ENCODE data around the gene AK8. TPM values are rescaled to one million over a fixed set of nuclear protein-coding genes. Genes with fewer than 3 reads are reported as not detected.

Gene AK8
- total RNA-seq, 3 donors from 2014 or later (not counting 1 experiment from before 2014, with no cell fraction given) = 0.14 to 0.21 (median 0.18) TPM

DNA sequence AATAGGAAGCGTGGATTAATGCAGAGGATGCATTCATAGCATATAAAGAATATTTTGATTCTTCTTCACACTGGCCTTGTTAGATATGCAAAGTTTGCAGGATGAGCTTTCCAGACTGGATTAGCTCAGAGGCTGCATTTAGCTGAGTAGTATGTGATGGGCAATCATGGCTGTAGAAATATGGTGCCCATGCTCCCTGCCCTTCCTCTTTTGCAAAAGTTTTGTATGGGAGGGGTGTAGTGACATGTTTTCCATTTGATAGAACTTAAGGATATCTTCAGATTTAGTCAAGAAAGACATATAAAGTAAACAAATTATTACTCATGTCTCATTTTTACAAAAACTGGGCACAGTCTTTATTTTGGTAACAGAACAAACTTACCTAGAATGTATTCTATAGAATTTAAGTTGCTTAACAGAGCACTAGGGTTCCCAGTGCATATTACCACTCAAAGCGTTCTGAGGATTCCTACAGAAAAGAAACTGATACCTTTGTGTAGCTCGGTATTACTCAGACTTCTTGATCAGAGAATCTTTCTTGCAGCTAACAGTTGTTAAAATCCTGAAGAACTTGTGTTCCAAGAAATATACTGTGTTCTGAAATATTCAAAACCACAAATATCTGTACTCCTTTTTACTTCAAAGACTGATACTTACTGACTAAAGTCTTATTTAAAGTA lies 198.0 kb downstream of the AK8 start:
- peaks cover 11% of the 10 kb centered on the region for H3K36me3 Mint-ChIP-seq
- H3K4me1 Mint-ChIP-seq = peaks cover 12 to 20% of the 10 kb centered on the region in 2 donors

DNA sequence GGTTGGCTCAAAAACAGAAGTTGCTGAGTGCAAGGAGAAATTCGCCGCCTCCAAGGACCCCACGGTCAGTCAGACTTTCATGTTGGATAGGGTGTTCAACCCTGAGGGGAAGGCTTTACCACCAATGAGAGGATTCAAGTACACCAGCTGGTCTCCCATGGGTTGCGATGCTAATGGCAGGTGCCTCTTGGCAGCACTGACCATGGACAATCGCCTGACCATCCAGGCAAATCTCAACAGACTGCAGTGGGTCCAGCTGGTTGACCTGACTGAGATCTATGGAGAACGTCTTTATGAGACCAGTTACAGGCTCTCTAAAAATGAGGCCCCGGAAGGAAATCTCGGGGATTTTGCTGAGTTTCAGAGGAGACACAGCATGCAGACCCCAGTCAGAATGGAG lies 200.1 kb downstream of the AK8 start:
- Mint-ChIP-seq H3K9me3 (no peaks in the 10 kb centered on the region), H3K4me3 (no peak overlapping the region), H3K27me3 (ENCODE audit: low read depth in 2 of 2) (no peaks in the 10 kb centered on the region), H3K36me3 (peaks cover 11% of the 10 kb centered on the region), H3K27ac (no peak overlapping the region), H3K4me1 (peaks cover 23 to 27% of the 10 kb centered on the region in 2 donors)
- ATAC-seq = no peak
- H3K36me3 ChIP-seq (ENCODE audit: control insufficient read depth, insufficient read depth, low read length) = peaks cover 26% of the 10 kb centered on the region
- H3K4me1 ChIP-seq (ENCODE audit: control insufficient read depth, insufficient read depth, low read length) = peaks cover 3% of the 10 kb centered on the region
- H3K9me3 ChIP-seq (ENCODE audit: control insufficient read depth, insufficient read depth, low read length) = no peaks in the 10 kb centered on the region
- WGBS (ENCODE audit: insufficient coverage) = 97% methylated on average over 8 of the region's 8 CpGs
- no peak overlapping the region for H3K4me3 ChIP-seq (ENCODE audit: low read length)
- intact Hi-C loops (cut with micrococcal nuclease) = loop anchor here (10.0 kb wide), 2 partner anchors 227 to 263 kb away; partner anchors contain the start of gene CFAP77
- no peaks in the 10 kb centered on the region for H3K27me3 ChIP-seq (ENCODE audit: control insufficient read depth, insufficient read depth, low read length)
- TF ChIP-seq, protein P1, sequence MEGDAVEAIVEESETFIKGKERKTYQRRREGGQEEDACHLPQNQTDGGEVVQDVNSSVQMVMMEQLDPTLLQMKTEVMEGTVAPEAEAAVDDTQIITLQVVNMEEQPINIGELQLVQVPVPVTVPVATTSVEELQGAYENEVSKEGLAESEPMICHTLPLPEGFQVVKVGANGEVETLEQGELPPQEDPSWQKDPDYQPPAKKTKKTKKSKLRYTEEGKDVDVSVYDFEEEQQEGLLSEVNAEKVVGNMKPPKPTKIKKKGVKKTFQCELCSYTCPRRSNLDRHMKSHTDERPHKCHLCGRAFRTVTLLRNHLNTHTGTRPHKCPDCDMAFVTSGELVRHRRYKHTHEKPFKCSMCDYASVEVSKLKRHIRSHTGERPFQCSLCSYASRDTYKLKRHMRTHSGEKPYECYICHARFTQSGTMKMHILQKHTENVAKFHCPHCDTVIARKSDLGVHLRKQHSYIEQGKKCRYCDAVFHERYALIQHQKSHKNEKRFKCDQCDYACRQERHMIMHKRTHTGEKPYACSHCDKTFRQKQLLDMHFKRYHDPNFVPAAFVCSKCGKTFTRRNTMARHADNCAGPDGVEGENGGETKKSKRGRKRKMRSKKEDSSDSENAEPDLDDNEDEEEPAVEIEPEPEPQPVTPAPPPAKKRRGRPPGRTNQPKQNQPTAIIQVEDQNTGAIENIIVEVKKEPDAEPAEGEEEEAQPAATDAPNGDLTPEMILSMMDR (IDR thresholded peaks at IDR 0.05) = no peak
- H3K27ac ChIP-seq (ENCODE audit: low read length) = no peak overlapping the region
- DNase-seq = no peak

More for the DNA sequence above, 198.0 kb downstream of the AK8 start:
- DNase-seq = no peak
- Mint-ChIP-seq H3K4me3 (no peak overlapping the region), H3K27ac (no peak overlapping the region), H3K27me3 (ENCODE audit: low read depth in 2 of 2) (no peaks in the 10 kb centered on the region), H3K9me3 (no peaks in the 10 kb centered on the region)
- 53% methylated on average over 3 of the region's 3 CpGs for WGBS (ENCODE audit: insufficient coverage)
- H3K27ac ChIP-seq (ENCODE audit: low read length) = no peak overlapping the region
- no peaks in the 10 kb centered on the region for H3K4me1 ChIP-seq (ENCODE audit: control insufficient read depth, insufficient read depth, low read length)
- no peaks in the 10 kb centered on the region for H3K9me3 ChIP-seq (ENCODE audit: control insufficient read depth, insufficient read depth, low read length)
- ATAC-seq = no peak
- H3K27me3 ChIP-seq (ENCODE audit: control insufficient read depth, insufficient read depth, low read length) = no peaks in the 10 kb centered on the region
- TF ChIP-seq, protein P1 (IDR thresholded peaks at IDR 0.05) = no peak
- no peak overlapping the region for H3K4me3 ChIP-seq (ENCODE audit: low read length)
- H3K36me3 ChIP-seq (ENCODE audit: control insufficient read depth, insufficient read depth, low read length) = peaks cover 39% of the 10 kb centered on the region
- intact Hi-C loops (cut with micrococcal nuclease) = loop anchor here (10.0 kb wide), 2 partner anchors 225 to 265 kb away; partner anchors contain the start of gene CFAP77

Other genes with a start within 250 kb of the AK8 start
- 10 to 100 TPM in 2 of 3 donors, 1 to 10 TPM in 1; 6.5 to 12.2 (median 11.5) TPM for gene DDX31, start 208.3 kb downstream of the AK8 start, total RNA-seq
- gene GTF3C4, start 207.8 kb downstream of the AK8 start, total RNA-seq = 10 to 100 TPM; 11.0 to 12.7 (median 12.6) TPM
- gene SPACA9, start 614 bp upstream of the AK8 start, total RNA-seq = 1 to 10 TPM; 1.1 to 1.6 (median 1.4) TPM
- gene TSC1, start 66.3 kb upstream of the AK8 start, total RNA-seq = 10 to 100 TPM; 58.0 to 73.5 (median 63.3) TPM
- gene GFI1B, start 100.4 kb upstream of the AK8 start, total RNA-seq = 1 to 10 TPM in 2 of 3 donors, under 1 TPM in 1; 0.41 to 3.3 (median 2.8) TPM
- gene GTF3C5, start 152.7 kb upstream of the AK8 start, total RNA-seq = 10 to 100 TPM; 52.6 to 69.2 (median 60.4) TPM
- gene CEL, start 183.7 kb upstream of the AK8 start, total RNA-seq = under 1 TPM; 0.18 to 0.68 (median 0.42) TPM
- gene RALGDS, start 243.0 kb upstream of the AK8 start, total RNA-seq = 100 to 1,000 TPM; 206 to 250 (median 208) TPM

Data from natural killer cell (primary cell).